Heart left ventricle (tissue), 13 donors: ENCODE measurements around the gene NRP1.

ENCODE experiments used
- CTCF ChIP-seq, 12 donors: fragments of 200-600 bp; sonication (generic) in 4 of 12; IDR thresholded peaks; one replicate each; pipeline versions ENCODE4 v1.5.0 to v1.8.0; 2018 to 2022; ENCODE audit warnings: antibody characterized with exemption in 12 of 12, mild to moderate bottlenecking in 5 of 12
- POLR2A ChIP-seq, 2 donors: fragments of 450-650 bp; IDR thresholded peaks; one replicate each; pipeline ENCODE4 v1.6.1; 2017; ENCODE audit warnings: antibody characterized with exemption in 2 of 2, mild to moderate bottlenecking in 2 of 2, moderate library complexity in 2 of 2
- donor health status: ischemic (EF 13 %, LVEDD 7.1; RV severe dilation, severe dysfunction).
- donor health status: DM: no; HTN: yes; CAD: no.
- donor health status: DM: no; HTN: no; CAD: no.
- donor health status: ischemic (EF 25% LVEDD 6.9; RV normal size, moderate dysfunction).
- donor health status: ischemic (EF 25% LVEDD 5.7; RV mildly dilated, moderate dysfunction).
- donor health status: ischemic (EF 35%, LVEDD 5.7; RV mildly dilated, moderate dysfunction).
- donor health status: nonischemic (EF 11% LVEDD 7.7; RV severe dilation, severe dysfunction).
- donor health status: DM: yes; HTN: yes; CAD: no.
- donor health status: PGD.
- donor health status: ischemic (EF 29% LVEDD 5.4; RV normal size, mild dysfunction).
- donor health status: nonischemic (EF 23%, LVEDD 6.1; RV moderate dilation, normal function).

- TF ChIP-seq CTCF (IDR thresholded peaks at IDR 0.05), result no peak
- no peak for TF ChIP-seq POLR2A (IDR thresholded peaks at IDR 0.05)
Observed at GRCh38 chr10:33286157-33286934, 48.1 kb downstream of the NRP1 start.
